GM21367 (cell line): Measurements from ENCODE around the gene OR8G1.
A peak's percentile ranks its signal among the peaks of the same experiment; 100 is the strongest.
"Not testable (repeated sequence)": the region's sequence is repeated elsewhere in the genome, so short reads cannot be mapped to it uniquely, and the experiment has no call there.

Experiments
- ATAC-seq: cut with Tn5 transposase; IDR thresholded peaks from one replicate; pipeline ENCODE4 v1.9.1; 2021; ENCODE audit not compliant: unreplicated experiment

Gene OR8G1

GRCh38 chr11:124240621-124241397 is at the start of gene OR8G1:
TSS of gene OR8G1 (plus strand) at chr11:124241095. CDS start at chr11:124249676, 8,581 bp downstream.
- ATAC-seq: no peak

- no peak for ATAC-seq
Measured at GRCh38 chr11:124193221-124194010, 47.5 kb upstream of the OR8G1 start.

GRCh38 chr11:124194293-124195188 is 46.4 kb upstream of the OR8G1 start:
- no peak for ATAC-seq

GRCh38 chr11:124195189-124195734 is 45.6 kb upstream of the OR8G1 start:
- peak; percentile 85 for ATAC-seq

GRCh38 chr11:124197999-124198398 is 42.9 kb upstream of the OR8G1 start:
- no peak for ATAC-seq

- ATAC-seq: no peak
Measured at GRCh38 chr11:124198897-124199296, 42.0 kb upstream of the OR8G1 start.

GRCh38 chr11:124199702-124200101 is 41.2 kb upstream of the OR8G1 start:
- ATAC-seq: no peak

- no peak for ATAC-seq
Measured at GRCh38 chr11:124200671-124201070, 40.2 kb upstream of the OR8G1 start.

GRCh38 chr11:124202951-124203350 is 37.9 kb upstream of the OR8G1 start:
- ATAC-seq: no peak

- no peak for ATAC-seq
Measured at GRCh38 chr11:124204008-124204407, 36.9 kb upstream of the OR8G1 start.

GRCh38 chr11:124207102-124207792 is 33.6 kb upstream of the OR8G1 start:
- no peak for ATAC-seq

- ATAC-seq: no peak
Measured at GRCh38 chr11:124209824-124210357, 31.0 kb upstream of the OR8G1 start.

- ATAC-seq: no peak
Measured at GRCh38 chr11:124210421-124210820, 30.5 kb upstream of the OR8G1 start.

GRCh38 chr11:124211321-124211720 is 29.6 kb upstream of the OR8G1 start:
- ATAC-seq: no peak

GRCh38 chr11:124214027-124214426 is 26.9 kb upstream of the OR8G1 start:
- ATAC-seq: no peak

- ATAC-seq: no peak
Measured at GRCh38 chr11:124219126-124219525, 21.8 kb upstream of the OR8G1 start.

GRCh38 chr11:124222407-124222806 is 18.5 kb upstream of the OR8G1 start:
- no peak for ATAC-seq

GRCh38 chr11:124224618-124225423 is 16.1 kb upstream of the OR8G1 start:
- ATAC-seq: not testable (repeated sequence)

- no peak for ATAC-seq
Measured at GRCh38 chr11:124225471-124225870, 15.4 kb upstream of the OR8G1 start.
